GM18870 (cell line): Measurements from ENCODE around the gene LGALS3.
"Not testable (repeated sequence)": the region's sequence is repeated elsewhere in the genome, so short reads cannot be mapped to it uniquely, and the experiment has no call there.

Experiments used
- ATAC-seq: cut with Tn5 transposase; IDR thresholded peaks from one replicate; pipeline ENCODE4 v1.9.1; 2021; ENCODE audit warnings: moderate library complexity; ENCODE audit not compliant: unreplicated experiment

The LGALS3 gene

DNA sequence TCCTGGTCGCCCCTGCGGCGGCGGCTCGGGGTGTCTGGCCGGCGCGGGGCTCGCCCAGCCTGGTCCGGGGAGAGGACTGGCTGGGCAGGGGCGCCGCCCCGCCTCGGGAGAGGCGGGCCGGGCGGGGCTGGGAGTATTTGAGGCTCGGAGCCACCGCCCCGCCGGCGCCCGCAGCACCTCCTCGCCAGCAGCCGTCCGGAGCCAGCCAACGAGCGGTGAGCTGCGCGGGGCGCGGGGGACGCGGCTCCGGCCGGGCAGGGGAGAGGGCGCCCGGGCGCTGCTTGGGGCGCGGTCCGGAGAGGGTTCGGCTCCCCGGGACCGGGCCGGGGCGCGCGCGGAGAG lies at the start of gene LGALS3:
LGALS3 (plus strand) TSS at position 167 of the 342 bp plus-strand sequence. CDS start 8,122 bp downstream, outside the sequence.
- ATAC-seq, result no peak

DNA sequence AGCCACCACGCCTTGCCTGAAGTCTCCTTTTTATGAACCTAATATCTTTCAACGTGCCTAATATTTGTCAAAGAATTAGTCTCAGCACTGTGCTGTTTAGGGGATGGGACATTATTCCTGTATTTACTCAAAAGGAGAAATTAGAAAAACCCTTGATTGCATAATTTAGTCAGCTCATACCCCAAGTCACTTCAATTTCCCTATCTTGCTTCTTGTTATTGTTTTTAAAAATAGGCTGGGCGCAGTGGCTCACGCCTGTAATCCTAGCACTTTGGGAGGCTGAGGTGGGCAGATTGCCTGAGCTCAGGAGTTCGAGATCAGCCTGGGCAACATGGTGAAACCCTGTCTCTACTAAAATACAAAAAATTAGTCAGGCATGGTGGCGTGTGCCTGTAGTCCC lies 49.1 kb upstream of the LGALS3 start:
- ATAC-seq, result not testable (repeated sequence)

DNA sequence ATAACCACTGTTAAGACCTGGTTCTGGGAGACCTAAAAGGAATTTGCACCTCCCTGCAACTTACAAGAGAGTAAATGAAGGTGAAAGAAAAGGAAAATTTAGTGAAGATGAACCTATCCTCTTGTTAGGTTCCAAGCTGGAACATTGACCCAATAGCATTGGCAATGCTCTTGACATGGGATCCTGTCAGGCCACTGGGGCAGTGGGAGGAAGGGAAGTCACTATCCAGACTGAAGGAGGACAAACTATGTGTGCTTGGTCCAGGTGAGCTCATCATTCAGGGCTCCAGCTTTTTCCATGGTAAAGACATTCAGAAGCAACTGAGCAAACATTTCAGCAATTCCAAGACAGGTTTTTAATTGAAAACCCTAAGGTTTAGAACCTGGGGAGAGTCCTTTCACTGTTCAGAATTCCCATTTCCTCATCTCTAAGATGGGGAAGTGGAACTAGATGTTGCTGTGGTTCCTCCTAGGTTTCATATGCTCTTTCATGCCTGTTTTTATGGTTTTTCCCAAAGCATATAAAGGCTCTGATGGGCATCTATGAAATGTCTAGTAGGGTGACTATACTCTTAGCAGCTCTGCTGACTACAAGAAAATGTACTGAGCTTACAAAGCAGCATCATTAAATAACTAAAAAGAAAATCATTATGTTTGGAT lies 44.5 kb upstream of the LGALS3 start:
- ATAC-seq, result no peak

DNA sequence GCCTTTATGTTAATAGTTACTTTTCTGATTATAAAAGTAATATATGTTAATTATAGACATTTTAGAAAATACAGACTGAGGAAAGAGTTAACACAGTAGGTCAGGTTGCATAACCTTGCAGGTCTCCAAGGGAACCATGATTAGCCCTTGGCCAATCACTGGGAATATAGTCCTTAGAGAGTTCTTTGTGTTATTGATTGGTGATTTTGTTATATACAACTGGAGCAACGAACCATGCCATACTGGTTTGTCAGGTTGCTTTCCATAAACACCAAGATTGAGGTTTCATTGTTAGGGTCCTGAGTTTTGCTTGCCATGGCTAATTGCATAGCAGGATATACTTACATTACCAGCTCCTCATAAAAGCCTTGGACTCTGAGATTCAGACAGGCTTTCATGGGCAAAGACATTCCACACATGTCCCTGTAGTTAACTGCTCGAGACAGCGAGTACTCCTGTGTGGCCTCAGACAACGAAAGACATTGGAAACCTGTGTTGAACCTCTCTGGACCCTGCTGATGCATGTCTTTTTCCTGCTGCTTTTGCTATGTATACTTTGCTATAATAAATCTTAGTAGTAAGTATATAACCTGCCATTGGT lies 43.9 kb upstream of the LGALS3 start:
- no peak for ATAC-seq

DNA sequence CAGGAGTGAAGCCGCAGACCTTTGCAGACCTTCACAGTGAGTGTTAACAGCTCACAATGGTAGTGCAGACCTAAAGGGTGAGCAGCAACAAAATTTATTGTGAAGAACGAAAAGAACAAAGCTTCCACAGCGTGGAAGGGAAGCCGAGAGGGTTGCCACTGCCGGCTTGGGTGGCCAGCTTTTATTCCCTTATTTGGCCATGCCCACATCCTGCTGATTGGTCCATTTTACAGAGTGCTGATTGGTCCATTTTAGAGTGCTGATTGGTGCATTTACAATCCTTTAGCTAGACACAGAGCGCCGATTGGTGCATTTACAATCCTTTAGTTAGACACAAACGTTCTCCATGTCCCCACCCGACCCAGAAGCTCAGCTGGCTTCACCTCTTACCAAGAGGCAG lies 42.1 kb upstream of the LGALS3 start:
- ATAC-seq, result no peak

DNA sequence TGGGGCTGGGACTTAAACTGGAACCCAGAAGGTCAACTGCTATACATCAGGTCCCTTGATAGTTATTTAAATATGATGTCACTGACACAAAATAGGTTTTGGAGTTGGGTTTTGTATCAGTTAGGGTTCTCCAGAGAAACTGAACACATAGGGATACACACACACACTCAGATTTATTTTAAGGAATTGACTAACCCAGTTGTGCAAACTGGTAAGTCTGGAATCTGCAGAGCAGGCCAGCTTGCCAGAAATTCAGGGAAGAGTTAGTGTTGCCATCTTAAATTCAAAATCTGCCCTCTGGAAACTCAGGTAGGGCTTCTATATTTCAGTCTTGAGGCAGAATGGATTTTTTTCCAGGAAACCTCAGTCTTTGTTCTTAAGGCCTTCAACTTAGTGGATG lies 40.7 kb upstream of the LGALS3 start:
- ATAC-seq, result no peak

DNA sequence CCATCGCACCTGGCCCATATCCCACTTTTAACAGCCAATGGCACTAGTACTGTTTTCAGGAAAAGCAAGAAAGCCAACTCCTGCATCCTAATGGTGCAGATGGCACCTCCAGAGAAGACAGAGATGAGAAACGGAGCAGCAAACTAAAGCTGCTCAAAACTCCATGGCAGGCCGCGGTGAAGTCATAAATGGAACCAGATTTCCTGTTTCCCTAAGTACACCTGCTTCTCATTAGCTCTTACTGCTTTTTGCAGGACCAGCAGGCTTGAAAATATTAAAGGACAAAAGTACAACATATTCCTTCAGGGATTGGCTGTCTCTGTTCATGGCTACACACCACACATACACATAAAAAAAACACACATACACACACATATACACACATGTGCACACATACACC lies 36.7 kb upstream of the LGALS3 start:
- ATAC-seq, result no peak

DNA sequence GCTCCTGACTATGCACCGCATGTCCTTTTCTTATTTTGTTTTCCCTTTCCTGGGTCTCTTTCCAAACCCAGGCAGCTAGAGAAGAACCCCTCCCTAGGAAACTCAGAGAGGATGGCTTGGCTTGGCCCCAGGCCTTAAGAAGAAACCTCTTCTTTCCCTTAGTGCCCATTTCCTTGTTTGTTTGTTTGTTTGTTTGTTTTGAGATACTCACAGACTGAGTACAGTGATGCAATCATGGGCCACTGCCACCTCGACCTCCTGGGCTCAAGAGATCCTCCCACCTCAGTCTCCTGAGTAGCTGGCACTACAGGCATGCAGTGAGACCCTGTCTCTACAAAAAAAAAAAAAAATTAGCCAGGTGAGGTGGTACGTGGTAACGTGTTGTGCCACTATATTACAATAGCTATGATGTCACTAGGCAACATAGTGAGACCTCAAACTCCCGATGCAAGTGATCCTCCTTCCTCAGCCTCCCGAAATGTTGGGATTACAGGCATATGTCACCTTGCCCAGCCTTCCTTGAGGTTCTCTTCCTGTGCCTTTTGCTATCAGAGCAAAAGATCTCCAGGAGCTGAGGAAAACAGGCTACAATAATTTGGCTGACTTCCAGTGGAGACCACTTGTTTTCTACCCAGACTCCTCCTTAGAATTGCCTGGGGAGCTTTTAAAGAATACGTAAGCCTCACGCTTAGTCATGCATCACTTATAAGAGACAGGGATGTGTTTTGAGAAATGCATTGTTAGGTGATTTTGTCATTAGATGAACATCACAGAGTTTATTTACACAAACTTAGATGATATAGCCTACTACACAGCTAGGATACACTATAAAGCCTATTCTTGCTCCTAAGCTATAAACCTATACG lies 34.5 kb upstream of the LGALS3 start:
- ATAC-seq, result no peak

DNA sequence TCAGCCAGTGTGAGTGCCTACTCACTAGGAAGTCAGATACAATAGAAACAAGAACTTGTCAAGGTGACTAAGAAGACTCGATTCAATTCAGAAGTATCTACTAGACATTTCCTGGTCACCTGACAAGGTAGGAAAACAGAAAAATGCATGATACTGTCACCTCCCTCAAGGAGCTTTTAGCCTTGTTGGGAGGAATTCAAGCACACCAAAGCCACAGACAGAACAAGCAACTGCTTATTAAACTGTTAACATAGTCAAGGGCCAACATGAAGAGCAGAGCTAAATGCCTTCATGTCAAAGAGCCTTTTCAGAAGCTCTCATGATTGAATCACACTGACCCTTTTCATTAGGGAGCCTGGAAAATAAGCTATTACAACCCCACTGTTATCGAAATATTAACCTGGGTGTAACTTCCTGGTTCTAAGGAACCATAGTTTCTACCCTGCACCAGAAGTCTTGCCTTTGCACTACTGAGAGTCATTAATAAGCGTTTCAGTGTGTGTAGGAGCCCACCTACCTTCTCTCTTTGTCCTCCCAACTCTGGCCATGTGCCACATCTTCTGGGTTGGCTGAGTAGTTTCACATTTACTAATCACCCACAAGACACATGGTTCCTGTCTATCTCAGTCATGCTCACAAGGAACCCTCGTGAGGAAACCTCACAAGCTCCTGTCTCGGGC lies 31.0 kb upstream of the LGALS3 start:
- peak; percentile 55 for ATAC-seq

DNA sequence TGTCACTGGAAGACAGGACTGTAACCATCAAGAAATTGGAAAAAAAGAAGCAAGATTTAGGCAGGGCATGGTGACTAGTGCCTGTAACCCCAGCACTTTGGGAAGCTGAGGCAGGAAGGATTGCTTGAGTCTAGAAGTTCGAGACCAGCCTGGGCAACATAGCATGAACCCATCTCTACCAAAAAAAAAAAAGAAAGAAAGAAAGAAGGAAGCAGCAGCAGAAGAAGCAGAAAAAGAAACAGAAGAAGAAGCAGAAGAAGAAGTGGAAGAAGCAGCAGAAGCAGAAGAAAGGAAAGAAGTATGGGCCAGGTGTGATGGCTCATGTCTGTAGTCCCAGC lies 30.5 kb upstream of the LGALS3 start:
- no peak for ATAC-seq

DNA sequence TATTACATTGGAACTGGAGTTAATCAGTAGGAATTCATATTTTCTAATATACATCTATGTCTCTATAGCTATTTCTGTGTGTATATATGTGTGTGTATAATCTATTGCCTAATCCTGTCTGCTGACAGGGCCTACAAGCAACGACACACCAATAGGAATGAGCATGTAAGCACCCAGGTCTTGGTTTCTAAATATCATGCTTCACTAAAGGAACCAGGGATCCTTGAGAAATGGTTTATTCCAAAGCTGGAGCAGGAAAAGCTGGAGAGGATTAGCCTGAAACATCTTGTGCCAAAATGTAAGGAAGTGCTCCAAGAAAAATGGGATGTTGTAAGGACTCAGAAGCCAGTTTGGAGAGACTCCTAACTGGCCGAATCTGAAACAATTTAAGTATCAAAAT lies 29.3 kb upstream of the LGALS3 start:
- ATAC-seq, result no peak

DNA sequence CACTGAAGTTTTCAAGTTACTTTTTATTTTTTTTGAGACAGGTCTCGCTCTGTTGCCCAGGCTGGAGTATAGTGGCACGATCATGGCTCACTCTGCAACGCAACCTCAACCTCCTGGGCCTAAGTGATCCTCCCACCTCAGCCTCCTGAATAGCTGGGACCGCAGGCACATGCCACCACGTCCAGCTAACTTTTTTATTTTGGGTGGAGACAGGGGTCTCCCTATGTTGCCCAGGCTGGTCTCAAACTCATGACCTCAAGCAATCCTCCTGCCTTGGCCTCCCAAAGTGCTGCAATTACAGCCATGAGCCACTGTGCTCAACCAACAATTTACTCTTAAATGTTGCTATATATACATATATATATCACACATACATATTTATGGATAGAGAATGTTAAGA lies 27.4 kb upstream of the LGALS3 start:
- no peak for ATAC-seq

DNA sequence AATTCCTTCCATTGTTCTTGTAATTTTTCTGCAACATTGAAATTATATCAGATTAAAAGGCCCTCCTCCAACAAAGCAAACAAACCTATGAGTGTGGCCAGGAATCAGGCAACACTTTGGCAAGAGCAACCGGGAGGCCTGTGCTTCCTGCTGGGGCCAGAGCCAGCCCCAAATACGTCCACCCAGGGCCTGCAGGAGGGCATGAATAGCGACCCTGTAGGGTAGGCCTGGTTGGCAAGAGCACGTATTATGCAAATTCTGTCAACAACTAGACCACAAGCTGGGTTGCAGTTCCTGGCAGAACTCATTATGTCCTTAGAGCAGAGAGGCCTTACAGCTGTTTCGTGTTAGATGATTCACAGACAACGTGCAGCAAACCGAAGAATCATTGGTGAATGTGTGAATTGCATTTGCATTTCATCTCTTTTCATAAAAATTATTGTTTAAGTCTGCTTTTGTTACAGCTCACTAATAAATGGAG lies 26.9 kb upstream of the LGALS3 start:
- peak; percentile 59 for ATAC-seq

DNA sequence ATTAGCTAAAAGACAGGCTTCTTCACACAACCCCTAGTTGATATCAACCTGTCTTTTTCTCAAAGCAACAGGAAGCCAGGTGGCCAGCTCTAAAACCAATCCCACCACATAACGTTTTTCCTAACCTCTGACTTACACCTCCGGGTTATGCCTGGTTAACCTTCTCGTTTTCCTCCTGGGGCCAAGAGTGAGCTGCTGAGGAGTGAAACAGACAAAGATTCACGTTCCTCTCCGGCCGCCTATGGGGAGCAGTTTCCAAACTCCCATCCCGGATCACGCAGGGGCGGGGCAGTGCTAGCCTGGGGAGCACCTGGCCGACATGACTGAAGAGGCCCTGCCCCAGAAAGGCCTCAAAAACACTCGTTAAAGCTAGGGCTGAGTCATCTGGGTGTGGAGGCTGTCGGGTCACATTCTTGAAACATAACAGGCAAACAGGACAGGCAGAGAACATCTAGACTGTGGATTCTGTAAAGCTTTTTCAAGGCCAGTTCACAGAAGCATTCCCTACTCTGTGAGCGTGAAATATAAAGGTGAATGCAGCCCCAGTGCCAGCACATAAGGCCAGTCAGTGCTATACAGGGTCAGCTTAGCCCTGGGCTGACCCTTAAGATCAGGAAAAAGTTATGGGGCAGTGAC lies 25.9 kb upstream of the LGALS3 start:
- ATAC-seq, result peak; percentile 27

DNA sequence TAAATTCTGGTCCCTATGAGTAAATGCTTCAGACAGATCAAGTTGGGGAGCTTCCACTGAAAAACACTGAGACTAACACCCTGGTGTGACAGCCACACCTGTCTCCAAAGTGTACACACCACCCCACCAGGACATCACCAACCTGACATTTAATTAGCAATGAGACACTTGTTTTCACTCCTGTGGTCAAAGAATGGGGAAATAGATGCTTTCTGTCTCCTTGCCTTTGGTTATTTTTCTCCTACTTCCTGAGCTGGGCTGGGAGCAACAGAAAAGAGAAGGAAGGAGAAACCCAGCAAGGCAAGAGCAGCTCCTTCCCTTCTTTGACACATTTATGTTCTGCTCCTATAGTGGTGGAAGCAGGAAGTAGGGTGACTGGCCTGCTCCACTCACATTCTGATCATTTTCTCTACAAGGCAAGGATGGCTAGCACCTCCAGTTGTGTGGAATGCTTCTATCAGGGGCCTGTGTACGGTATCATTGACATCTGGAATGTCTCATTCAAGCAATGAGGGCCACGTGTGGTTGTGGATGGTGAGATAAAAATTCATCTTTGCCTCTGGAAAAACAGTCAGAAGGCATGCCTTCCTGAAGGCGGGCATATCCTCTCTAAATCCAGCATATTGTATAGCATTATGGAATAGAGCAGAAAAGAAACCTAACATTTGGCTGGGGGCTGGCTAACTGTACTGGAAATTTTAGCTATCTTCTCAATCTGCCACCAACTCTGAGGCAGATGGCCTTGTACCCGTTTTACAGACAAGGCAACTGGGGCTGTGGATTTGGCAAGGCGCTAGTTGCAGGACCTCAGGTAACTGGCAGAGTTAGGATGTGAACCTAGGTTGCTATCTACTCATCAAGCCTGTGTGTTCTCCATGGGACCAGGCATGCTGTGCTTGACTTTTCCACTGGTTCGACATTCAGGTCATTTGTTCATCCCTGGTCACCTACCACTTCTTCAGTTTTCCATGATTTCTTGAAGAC lies 24.8 kb upstream of the LGALS3 start:
- no peak for ATAC-seq

DNA sequence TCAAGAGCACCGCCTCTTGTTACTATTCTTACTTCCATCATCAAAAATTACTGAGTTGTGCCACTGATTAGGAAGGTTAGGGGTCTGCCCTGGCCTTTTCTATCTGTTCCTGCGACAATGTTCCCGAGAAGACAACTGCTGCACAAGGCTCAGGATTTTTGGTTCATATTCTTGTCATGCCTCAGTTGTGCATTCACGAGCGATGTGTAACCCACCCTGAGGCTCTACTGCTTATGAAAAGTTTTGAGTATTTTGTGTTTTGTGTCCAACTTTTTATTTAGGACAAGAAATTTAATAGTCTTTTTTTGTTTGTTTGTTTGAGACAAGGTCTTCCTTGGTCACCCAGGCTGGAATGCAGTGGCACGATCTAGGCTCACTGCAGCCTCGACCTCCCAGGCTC lies 23.1 kb upstream of the LGALS3 start:
- no peak for ATAC-seq

DNA sequence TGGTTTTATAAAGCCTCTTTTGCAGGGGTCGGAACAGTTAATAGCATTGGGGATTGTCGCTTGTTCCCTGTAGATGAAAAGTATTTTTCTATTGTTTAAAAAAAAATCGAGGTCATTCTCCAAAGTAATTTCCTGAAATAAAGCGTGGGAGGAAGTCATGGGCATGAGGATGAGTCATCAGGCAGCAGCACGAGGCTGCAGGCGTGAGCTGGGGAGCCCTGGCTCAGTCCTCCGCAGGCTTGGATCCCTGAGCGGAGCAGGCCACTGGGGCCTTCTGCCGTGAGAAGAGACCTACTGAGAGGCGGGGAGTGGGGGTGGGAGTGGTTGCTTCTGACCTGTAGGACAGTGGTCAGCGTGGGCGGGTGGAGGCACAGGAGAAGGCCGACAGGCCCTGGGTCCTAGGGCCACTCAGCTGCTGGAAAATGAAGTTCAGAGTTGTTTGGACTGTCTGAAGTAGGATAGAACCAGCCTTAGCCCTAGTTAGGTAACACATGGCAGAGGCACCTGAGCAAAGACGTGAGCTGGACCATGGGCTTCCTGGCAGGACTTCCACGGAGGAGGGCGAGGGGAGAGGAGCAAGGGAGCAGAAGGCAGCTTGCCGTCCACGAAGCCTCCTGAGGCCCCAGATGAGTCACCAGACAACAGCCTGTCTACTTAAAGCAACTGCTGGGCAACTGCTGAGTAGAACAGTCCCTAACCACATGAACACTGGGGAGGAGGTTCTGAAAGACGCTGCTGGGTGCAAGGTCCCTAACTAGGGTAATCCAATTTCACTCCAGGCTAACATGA lies 21.1 kb upstream of the LGALS3 start:
- no peak for ATAC-seq

DNA sequence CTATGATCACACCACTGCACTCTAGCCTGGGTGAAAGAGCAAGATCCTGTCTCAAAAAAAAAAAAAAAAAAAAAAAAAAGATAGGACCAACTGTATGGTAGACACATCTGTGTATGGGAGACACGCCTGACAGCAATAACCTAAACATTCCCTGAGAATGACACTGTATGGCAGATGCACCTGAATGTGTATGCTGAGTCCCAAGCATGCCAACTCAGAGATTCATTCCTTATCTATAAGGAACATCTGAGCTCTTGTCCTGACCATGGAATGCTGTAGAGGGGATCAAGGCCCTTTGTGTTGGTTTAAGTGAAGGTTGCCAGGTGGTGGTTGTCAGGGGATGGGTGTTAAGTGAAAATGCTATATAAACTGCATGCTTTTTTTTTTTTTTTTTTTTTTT lies 19.2 kb upstream of the LGALS3 start:
- no peak for ATAC-seq

DNA sequence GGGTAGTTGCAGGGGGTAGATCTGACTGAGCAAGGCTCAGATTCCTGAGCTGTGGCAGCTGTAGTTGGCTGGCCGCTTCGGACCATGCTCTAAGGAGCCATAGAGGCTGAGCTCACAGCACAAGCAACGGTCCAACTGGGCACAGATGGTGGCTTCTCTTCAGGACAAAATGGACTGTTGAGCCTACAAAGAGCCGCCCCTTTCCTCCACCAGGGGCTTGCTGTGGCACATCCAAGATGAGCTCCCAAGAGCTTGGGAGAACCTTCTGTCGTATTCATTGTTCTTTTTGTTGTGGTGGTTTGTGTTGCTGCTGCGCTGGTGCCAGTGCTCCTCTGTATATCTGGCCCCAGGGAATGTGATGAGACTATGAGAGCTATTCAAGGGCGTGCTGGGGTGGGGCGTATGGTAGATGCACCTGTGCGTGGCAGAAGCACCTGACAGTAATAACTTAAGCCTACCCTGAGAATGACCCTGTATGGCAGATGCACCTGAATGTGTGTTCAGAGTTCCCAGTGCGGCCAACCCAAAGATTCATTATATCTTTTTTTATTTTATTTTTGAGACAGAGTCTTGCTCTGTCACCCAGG lies 17.8 kb upstream of the LGALS3 start:
- no peak for ATAC-seq
